HG02642 (cell line): Measurements from ENCODE around the gene DST.

ENCODE experiments used
- ATAC-seq: cut with Tn5 transposase; IDR thresholded peaks from one replicate; pipeline ENCODE4 v1.9.1; 2021; ENCODE audit warnings: mild to moderate bottlenecking; ENCODE audit not compliant: unreplicated experiment, poor library complexity

The DST gene

GRCh38 chr6:56642366-56643261, at the start of gene DST:
DST (minus strand) TSS chr6:56642889.
- ATAC-seq = no peak

GRCh38 chr6:56691814-56692213, 49.1 kb upstream of the DST start:
- ATAC-seq = no peak

- ATAC-seq = no peak
These were observed 48.6 kb upstream of the DST start for GRCh38 chr6:56691286-56691595.

- no peak for ATAC-seq
These were observed 48.0 kb upstream of the DST start for GRCh38 chr6:56690519-56691285.

- peak; percentile 19 for ATAC-seq
These were observed 47.0 kb upstream of the DST start for GRCh38 chr6:56689663-56690062.

- peak; percentile 92 for ATAC-seq
These were observed 46.4 kb upstream of the DST start for GRCh38 chr6:56689114-56689513.

- ATAC-seq = no peak
These were observed 45.8 kb upstream of the DST start for GRCh38 chr6:56688521-56688920.

GRCh38 chr6:56687551-56687950, 44.9 kb upstream of the DST start:
- ATAC-seq = no peak

GRCh38 chr6:56686429-56686828, 43.7 kb upstream of the DST start:
- ATAC-seq = no peak

- ATAC-seq = no peak
These were observed 43.3 kb upstream of the DST start for GRCh38 chr6:56685994-56686393.

GRCh38 chr6:56685102-56685733, 42.5 kb upstream of the DST start:
- no peak for ATAC-seq

GRCh38 chr6:56684342-56685101, 41.8 kb upstream of the DST start:
- no peak for ATAC-seq

GRCh38 chr6:56683882-56684281, 41.2 kb upstream of the DST start:
- no peak for ATAC-seq

GRCh38 chr6:56682635-56683034, 39.9 kb upstream of the DST start:
- no peak for ATAC-seq

GRCh38 chr6:56677559-56677958, 34.9 kb upstream of the DST start:
- no peak for ATAC-seq

GRCh38 chr6:56671651-56672461, 29.2 kb upstream of the DST start:
- ATAC-seq = no peak

GRCh38 chr6:56671160-56671559, 28.5 kb upstream of the DST start:
- ATAC-seq = no peak

GRCh38 chr6:56669041-56669440, 26.4 kb upstream of the DST start:
- ATAC-seq = no peak

GRCh38 chr6:56668158-56668557, 25.5 kb upstream of the DST start:
- no peak for ATAC-seq

- no peak for ATAC-seq
These were observed 24.6 kb upstream of the DST start for GRCh38 chr6:56667336-56667735.
